ENCODE measurements around the gene FNDC3B. TPM values are rescaled to one million over a fixed set of nuclear protein-coding genes. Genes with fewer than 3 reads are reported as not detected.

FNDC3B gene
- total and polyA plus RNA-seq, 2 of the 8 experiments (the other 6 are each of a cell fraction or from before 2014, with no cell fraction given) = 14.1 to 44.4 TPM

DNA sequence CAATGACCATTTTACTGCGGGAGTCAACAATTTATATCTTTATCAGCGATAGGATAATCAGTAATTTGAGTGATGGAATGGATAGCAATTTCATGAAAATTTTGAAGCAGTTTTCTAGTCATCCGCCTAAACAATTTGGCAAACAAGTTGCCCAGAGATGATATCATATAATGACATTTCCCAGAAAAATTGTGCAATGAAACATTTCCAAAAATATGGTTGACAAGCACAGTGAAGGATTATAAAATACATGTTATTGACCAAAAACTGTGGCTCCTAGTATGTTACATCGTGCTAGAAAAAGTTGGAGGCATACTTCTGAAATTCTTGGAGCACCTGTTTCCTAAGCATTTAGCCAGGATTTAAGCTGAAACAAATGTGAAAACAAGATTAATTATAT is 263.8 kb downstream of the FNDC3B start:
- Histone ChIP-seq H4K8ac (ENCODE audit: extremely low read depth, insufficient read depth, low read length) (no peak overlapping the region), H2BK120ac (replicated peaks; ENCODE audit: low read depth, low read length) (no peak overlapping the region), H3K79me1 (ENCODE audit: low read depth, low read length) (no peaks in the 10 kb centered on the region), H4K91ac (replicated peaks; ENCODE audit: insufficient read length, low read length) (no peak overlapping the region), H2BK15ac (ENCODE audit: low read length) (no peak overlapping the region), H2AK5ac (ENCODE audit: low read depth, low read length) (no peak overlapping the region), H3K23me2 (ENCODE audit: low read depth, low read length) (no peaks in the 10 kb centered on the region), H3K14ac (ENCODE audit: insufficient read length) (no peak overlapping the region), H3K4me1 (replicated peaks in 1 of 4; ENCODE audit: control insufficient read depth in 3 of 4, insufficient read depth in 4 of 4, low read length in 3 of 4) (peaks cover 0 to 8% (median 0%) of the 10 kb centered on the region in 4 experiments; a peak in 1 of 7 replicates), H3K36me3 (ENCODE audit: control insufficient read depth in 2 of 4, insufficient read depth in 4 of 4, low read length in 3 of 4) (peaks cover 2 to 12% (median 4%) of the 10 kb centered on the region in 4 experiments; a peak in 4 of 8 replicates), H3K79me2 (ENCODE audit: control insufficient read depth in 1 of 2, insufficient read depth in 2 of 2, low read length in 2 of 2) (no peaks in the 10 kb centered on the region), H3K4me2 (ENCODE audit: insufficient read depth in 1 of 2, low read depth in 2 of 2, low read length in 2 of 2) (no peak overlapping the region), H3K18ac (ENCODE audit: extremely low read depth, low read length) (no peak overlapping the region), H3K9me3 (ENCODE audit: insufficient read depth in 2 of 2, low read depth in 1 of 2, low read length in 1 of 2) (no peaks in the 10 kb centered on the region), H3K27me3 (replicated peaks in 1 of 4; ENCODE audit: control insufficient read depth in 3 of 4, extremely low read depth in 1 of 4, insufficient read depth in 3 of 4, low read length in 3 of 4) (no peaks in the 10 kb centered on the region), H3K56ac (replicated peaks; ENCODE audit: insufficient read length, low read depth, low read length) (no peak overlapping the region), H4K20me1 (replicated peaks in 1 of 2; ENCODE audit: control insufficient read depth in 1 of 2, insufficient read depth in 2 of 2, low read length in 2 of 2) (peaks cover 0 to 2% of the 10 kb centered on the region in 2 experiments), H3K4ac (replicated peaks; ENCODE audit: insufficient read length, low read depth, low read length) (no peak overlapping the region), H4K5ac (ENCODE audit: insufficient read length, low read depth, low read length) (no peak overlapping the region), H3K4me3 (ENCODE audit: extremely low read depth in 1 of 4, insufficient read depth in 2 of 4, low read depth in 3 of 4, low read length in 4 of 4) (no peak overlapping the region), H3K23ac (ENCODE audit: insufficient read length) (no peak overlapping the region), H2AFZ (ENCODE audit: low read length) (no peak overlapping the region), H2BK12ac (ENCODE audit: low read depth, low read length) (no peak overlapping the region), H3K9ac (replicated peaks in 1 of 4; ENCODE audit: extremely low read depth in 1 of 4, low read depth in 3 of 4, low read length in 3 of 4) (no peak overlapping the region), H2BK20ac (ENCODE audit: low read length) (no peak overlapping the region), H3K27ac (ENCODE audit: low read depth, low read length) (no peak overlapping the region), H2BK5ac (ENCODE audit: low read depth, low read length) (no peak overlapping the region)
- FAIRE-seq (no peak), DNase-seq (ENCODE audit: low read depth in 1 of 2, low spot score in 2 of 2) (no peak)
- ChIA-PET POLR2A (ENCODE audit: partially characterized antibody) (no interaction called here), CTCF (ENCODE audit: partially characterized antibody) (interaction anchor here (0.6 kb wide), 1 partner anchor 347 kb away, joined by 3 read pairs; no protein-coding TSS in a partner anchor)
- 95% methylated on average over 4 of the region's 4 CpGs; no CpG with 5 or more reads in 1 of the 2 experiments for WGBS, 2 experiments (ENCODE audit: extremely low coverage in 1 of 2, insufficient coverage in 1 of 2, insufficient read length in 1 of 2, insufficient replicate concordance in 2 of 2, low coverage in 1 of 2, low lambda C conversion rate in 2 of 2, missing lambda C conversion rate in 1 of 2)
- TF ChIP-seq RFX5 (IDR thresholded peaks at IDR 0.05; ENCODE audit: borderline replicate concordance, low read depth, low read length) = no peak
- no peak for TF ChIP-seq CREB1 (IDR thresholded peaks at IDR 0.05)
- no peak for TF ChIP-seq CHD2 (IDR thresholded peaks at IDR 0.05; ENCODE audit: low read length)
- TF ChIP-seq KDM1A (IDR thresholded peaks at IDR 0.05; ENCODE audit: borderline replicate concordance, low read length) = no peak
- no peak for TF ChIP-seq TAF7 (optimal IDR thresholded peaks at IDR 0.05; ENCODE audit: borderline replicate concordance, low read depth, low read length)
- TF ChIP-seq, protein P1, sequence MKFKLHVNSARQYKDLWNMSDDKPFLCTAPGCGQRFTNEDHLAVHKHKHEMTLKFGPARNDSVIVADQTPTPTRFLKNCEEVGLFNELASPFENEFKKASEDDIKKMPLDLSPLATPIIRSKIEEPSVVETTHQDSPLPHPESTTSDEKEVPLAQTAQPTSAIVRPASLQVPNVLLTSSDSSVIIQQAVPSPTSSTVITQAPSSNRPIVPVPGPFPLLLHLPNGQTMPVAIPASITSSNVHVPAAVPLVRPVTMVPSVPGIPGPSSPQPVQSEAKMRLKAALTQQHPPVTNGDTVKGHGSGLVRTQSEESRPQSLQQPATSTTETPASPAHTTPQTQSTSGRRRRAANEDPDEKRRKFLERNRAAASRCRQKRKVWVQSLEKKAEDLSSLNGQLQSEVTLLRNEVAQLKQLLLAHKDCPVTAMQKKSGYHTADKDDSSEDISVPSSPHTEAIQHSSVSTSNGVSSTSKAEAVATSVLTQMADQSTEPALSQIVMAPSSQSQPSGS (IDR thresholded peaks at IDR 0.05; ENCODE audit: low read length) = no peak
- TF ChIP-seq CEBPB (IDR thresholded peaks at IDR 0.05; ENCODE audit: low read depth, low read length) = no peak
- no peak for TF ChIP-seq SRF (IDR thresholded peaks at IDR 0.05; ENCODE audit: low read depth, low read length)
- TF ChIP-seq CTCF (IDR thresholded peaks at IDR 0.05; ENCODE audit: control extremely low read depth in 1 of 3, insufficient read depth in 1 of 3, low read depth in 1 of 3, low read length in 3 of 3) = no peak
- no peak for TF ChIP-seq HDAC2 (IDR thresholded peaks at IDR 0.05; ENCODE audit: borderline replicate concordance in 1 of 2, low read depth in 2 of 2, low read length in 2 of 2)
